HAP-1 (cell line): Measurements from ENCODE around the gene POMZP3.
"Not testable (repeated sequence)": the region's sequence is repeated elsewhere in the genome, so short reads cannot be mapped to it uniquely, and the experiment has no call there.

Experiments
- DNase-seq, 2 experiments: peaks; one replicate each; pipeline ENCODE4 v3.0.0-alpha.2; 2016 to 2020; ENCODE audit warnings: low spot score in 2 of 2
- H3K27me3 ChIP-seq: fragments of 250-450 bp; sonication (Bioruptor Pico); 2 replicates; pipeline ENCODE4 v1.5.1; 2020; ENCODE audit warnings: low read depth, mild to moderate bottlenecking, moderate library complexity
- H3K36me3 ChIP-seq: fragments of 250-450 bp; sonication (Bioruptor Pico); replicated peaks from 2 replicates; pipeline ENCODE4 v1.5.1; 2020; ENCODE audit warnings: mild to moderate bottlenecking
- H3K4me1 ChIP-seq: fragments of 250-450 bp; sonication (Bioruptor Pico); 2 replicates; pipeline ENCODE4 v1.5.1; 2020; ENCODE audit warnings: mild to moderate bottlenecking
- H3K4me3 ChIP-seq: fragments of 250-450 bp; sonication (Bioruptor Pico); 2 replicates; pipeline ENCODE4 v1.5.1; 2020; ENCODE audit warnings: mild to moderate bottlenecking, moderate library complexity
- H3K9me3 ChIP-seq: fragments of 250-450 bp; sonication (Bioruptor Pico); 2 replicates; pipeline ENCODE4 v1.5.1; 2020; ENCODE audit warnings: mild to moderate bottlenecking, moderate library complexity
- in situ Hi-C: fragments of 300-500 bp; cut with MboI; formaldehyde crosslinking; loops from 3 replicates; pipeline ENCODE4 v1.14.3; 2020; ENCODE audit warnings: low sequenced_read_pairs, inconsistent platforms, mixed read lengths

POMZP3 gene

GRCh38 chr7:76626989-76627642 lies at the start of gene POMZP3:
Gene POMZP3 (minus strand): TSS chr7:76627279. CDS start chr7:76626064, 1,215 bp downstream.
- DNase-seq = peak in 1 of 2 experiments; percentile 41
- H3K27me3 ChIP-seq, in situ Hi-C loops, H3K36me3 ChIP-seq, H3K9me3 ChIP-seq, H3K4me1 ChIP-seq: not testable (repeated sequence)
- H3K4me3 ChIP-seq = peak within 1 kb of the TSS; percentile 48

GRCh38 chr7:76675783-76676182 lies 48.7 kb upstream of the POMZP3 start:
- H3K27me3 ChIP-seq, in situ Hi-C loops: not testable (repeated sequence)

GRCh38 chr7:76673346-76673745 lies 46.3 kb upstream of the POMZP3 start:
- H3K9me3 ChIP-seq, DNase-seq, H3K4me1 ChIP-seq, H3K36me3 ChIP-seq, H3K4me3 ChIP-seq, in situ Hi-C loops, H3K27me3 ChIP-seq: not testable (repeated sequence)

More at GRCh38 chr7:76675783-76676182, 48.7 kb upstream of the POMZP3 start:
- not testable (repeated sequence) for H3K36me3 ChIP-seq, H3K4me3 ChIP-seq, DNase-seq, H3K4me1 ChIP-seq, H3K9me3 ChIP-seq

GRCh38 chr7:76659212-76659611 lies 32.1 kb upstream of the POMZP3 start:
- H3K36me3 ChIP-seq, H3K9me3 ChIP-seq, H3K4me1 ChIP-seq, H3K27me3 ChIP-seq, in situ Hi-C loops, H3K4me3 ChIP-seq, DNase-seq: not testable (repeated sequence)

- H3K4me3 ChIP-seq, DNase-seq, H3K36me3 ChIP-seq, H3K9me3 ChIP-seq, H3K4me1 ChIP-seq, H3K27me3 ChIP-seq, in situ Hi-C loops: not testable (repeated sequence)
Measured at GRCh38 chr7:76656425-76656824, 29.3 kb upstream of the POMZP3 start.

GRCh38 chr7:76642620-76643019 lies 15.5 kb upstream of the POMZP3 start:
- H3K9me3 ChIP-seq, H3K27me3 ChIP-seq, H3K4me3 ChIP-seq, in situ Hi-C loops, H3K36me3 ChIP-seq, DNase-seq, H3K4me1 ChIP-seq: not testable (repeated sequence)

GRCh38 chr7:76637061-76637691 lies 10.1 kb upstream of the POMZP3 start:
- H3K4me3 ChIP-seq, H3K27me3 ChIP-seq, in situ Hi-C loops, H3K4me1 ChIP-seq, H3K9me3 ChIP-seq, H3K36me3 ChIP-seq, DNase-seq: not testable (repeated sequence)

- peak in 1 of 2 experiments; percentile 45 for DNase-seq
- H3K4me1 ChIP-seq, H3K9me3 ChIP-seq, H3K36me3 ChIP-seq, in situ Hi-C loops, H3K27me3 ChIP-seq: not testable (repeated sequence)
- H3K4me3 ChIP-seq = peak overlapping the region; percentile 48
Measured at GRCh38 chr7:76626581-76626980, 498 bp downstream of the POMZP3 start.

- H3K4me3 ChIP-seq, in situ Hi-C loops, H3K36me3 ChIP-seq, H3K4me1 ChIP-seq, DNase-seq, H3K9me3 ChIP-seq, H3K27me3 ChIP-seq: not testable (repeated sequence)
Measured at GRCh38 chr7:76619439-76620190, 7.5 kb downstream of the POMZP3 start.

GRCh38 chr7:76613783-76614182 lies 13.3 kb downstream of the POMZP3 start:
- H3K27me3 ChIP-seq, H3K4me1 ChIP-seq, in situ Hi-C loops, H3K9me3 ChIP-seq, H3K4me3 ChIP-seq, H3K36me3 ChIP-seq: not testable (repeated sequence)
- peak; percentile 6 to 67 for DNase-seq

- in situ Hi-C loops, DNase-seq, H3K9me3 ChIP-seq, H3K36me3 ChIP-seq, H3K4me3 ChIP-seq, H3K27me3 ChIP-seq, H3K4me1 ChIP-seq: not testable (repeated sequence)
Measured at GRCh38 chr7:76612232-76612631, 14.8 kb downstream of the POMZP3 start.

- H3K9me3 ChIP-seq, H3K4me3 ChIP-seq, H3K36me3 ChIP-seq, H3K27me3 ChIP-seq, H3K4me1 ChIP-seq, DNase-seq, in situ Hi-C loops: not testable (repeated sequence)
Measured at GRCh38 chr7:76609864-76610263, 17.2 kb downstream of the POMZP3 start.

- in situ Hi-C loops, H3K9me3 ChIP-seq, H3K4me1 ChIP-seq, H3K27me3 ChIP-seq, H3K36me3 ChIP-seq, H3K4me3 ChIP-seq, DNase-seq: not testable (repeated sequence)
Measured at GRCh38 chr7:76608469-76608868, 18.6 kb downstream of the POMZP3 start.

GRCh38 chr7:76606027-76606426 lies 21.1 kb downstream of the POMZP3 start:
- H3K4me1 ChIP-seq, H3K4me3 ChIP-seq, H3K36me3 ChIP-seq, H3K27me3 ChIP-seq, in situ Hi-C loops, H3K9me3 ChIP-seq: not testable (repeated sequence)
- peak in 1 of 2 experiments; percentile 26 for DNase-seq
